Measurements from ENCODE around the gene TNIP2.

The TNIP2 gene

GRCh38 chr4:2755821-2756690 lies at the start of gene TNIP2:
Gene TNIP2 (minus strand): TSS chr4:2756336. CDS start chr4:2756289, 47 bp downstream.
- DNase-seq (ENCODE audit: low spot score), result peak; percentile 98

- DNase-seq (ENCODE audit: low spot score), result no peak
These were observed 48.9 kb upstream of the TNIP2 start for GRCh38 chr4:2804973-2805501.

- DNase-seq (ENCODE audit: low spot score), result no peak
These were observed 48.4 kb upstream of the TNIP2 start for GRCh38 chr4:2804449-2804972.

- no peak for DNase-seq (ENCODE audit: low spot score)
These were observed 47.7 kb upstream of the TNIP2 start for GRCh38 chr4:2803624-2804448.

GRCh38 chr4:2802618-2803531 lies 46.7 kb upstream of the TNIP2 start:
- DNase-seq (ENCODE audit: low spot score), result no peak

- peak; percentile 66 for DNase-seq (ENCODE audit: low spot score)
These were observed 44.8 kb upstream of the TNIP2 start for GRCh38 chr4:2800691-2801596.

GRCh38 chr4:2799971-2800690 lies 44.0 kb upstream of the TNIP2 start:
- no peak for DNase-seq (ENCODE audit: low spot score)

GRCh38 chr4:2799224-2799911 lies 43.2 kb upstream of the TNIP2 start:
- DNase-seq (ENCODE audit: low spot score), result no peak

GRCh38 chr4:2798399-2799223 lies 42.5 kb upstream of the TNIP2 start:
- DNase-seq (ENCODE audit: low spot score), result no peak

GRCh38 chr4:2797545-2798305 lies 41.6 kb upstream of the TNIP2 start:
- no peak for DNase-seq (ENCODE audit: low spot score)

GRCh38 chr4:2796849-2797544 lies 40.9 kb upstream of the TNIP2 start:
- DNase-seq (ENCODE audit: low spot score), result no peak

GRCh38 chr4:2795893-2796848 lies 40.0 kb upstream of the TNIP2 start:
- no peak for DNase-seq (ENCODE audit: low spot score)

GRCh38 chr4:2795300-2795892 lies 39.3 kb upstream of the TNIP2 start:
- DNase-seq (ENCODE audit: low spot score), result no peak

GRCh38 chr4:2794486-2795299 lies 38.6 kb upstream of the TNIP2 start:
- no peak for DNase-seq (ENCODE audit: low spot score)
